ENCODE data around the gene MOB3B.

GRCh38 chr9:27337236-27337635, 192.4 kb downstream of the MOB3B start:
- no peak for TF ChIP-seq CTCF (IDR thresholded peaks at IDR 0.05; ENCODE audit: low read length)
- no peak for TF ChIP-seq EZH2 (IDR thresholded peaks at IDR 0.05; ENCODE audit: borderline replicate concordance, low read length)
